Measurements from ENCODE around the gene RAPGEF4. TPM values are rescaled to one million over a fixed set of nuclear protein-coding genes. Genes with fewer than 3 reads are reported as not detected.

RAPGEF4 gene
- total RNA-seq, 4 donors from 2014 or later: 2.8 to 73.4 (median 6.9) TPM

GRCh38 chr2:172896661-172897081 lies 161.0 kb downstream of the RAPGEF4 start:
- H3K4me3 ChIP-seq: no peak overlapping the region
- H3K27me3 ChIP-seq: no peaks in the 10 kb centered on the region
- H3K4me1 ChIP-seq: no peaks in the 10 kb centered on the region
- no peaks in the 10 kb centered on the region for H3K36me3 ChIP-seq
- TF ChIP-seq POLR2A (IDR thresholded peaks at IDR 0.05): no peak
- TF ChIP-seq CTCF (IDR thresholded peaks at IDR 0.05): no peak
- no peak overlapping the region for H3K27ac ChIP-seq
- H3K9me3 ChIP-seq: no peaks in the 10 kb centered on the region
- DNase-seq: no peak

GRCh38 chr2:172900871-172901270 lies 165.2 kb downstream of the RAPGEF4 start:
- no peaks in the 10 kb centered on the region for H3K27me3 ChIP-seq
- TF ChIP-seq POLR2A (IDR thresholded peaks at IDR 0.05) (no peak), CTCF (IDR thresholded peaks at IDR 0.05) (no peak)
- H3K4me1 ChIP-seq: no peaks in the 10 kb centered on the region
- no peak overlapping the region for H3K27ac ChIP-seq
- no peaks in the 10 kb centered on the region for H3K9me3 ChIP-seq
- H3K4me3 ChIP-seq: no peak overlapping the region
- no peaks in the 10 kb centered on the region for H3K36me3 ChIP-seq
- no peak for DNase-seq

- TF ChIP-seq CTCF (IDR thresholded peaks at IDR 0.05) (no peak), POLR2A (IDR thresholded peaks at IDR 0.05) (no peak)
Measured at GRCh38 chr2:172901913-172902312, 166.3 kb downstream of the RAPGEF4 start.

GRCh38 chr2:172904236-172904635 lies 168.6 kb downstream of the RAPGEF4 start:
- Histone ChIP-seq H3K27ac (no peak overlapping the region), H3K27me3 (no peaks in the 10 kb centered on the region), H3K9me3 (no peaks in the 10 kb centered on the region), H3K36me3 (no peaks in the 10 kb centered on the region), H3K4me1 (no peaks in the 10 kb centered on the region), H3K4me3 (no peak overlapping the region)
- TF ChIP-seq POLR2A (IDR thresholded peaks at IDR 0.05) (no peak), CTCF (IDR thresholded peaks at IDR 0.05) (no peak)
- no peak for DNase-seq

More at GRCh38 chr2:172901913-172902312, 166.3 kb downstream of the RAPGEF4 start:
- DNase-seq: no peak
- Histone ChIP-seq H3K36me3 (no peaks in the 10 kb centered on the region), H3K4me1 (no peaks in the 10 kb centered on the region), H3K9me3 (no peaks in the 10 kb centered on the region), H3K4me3 (no peak overlapping the region), H3K27ac (no peak overlapping the region), H3K27me3 (no peaks in the 10 kb centered on the region)

GRCh38 chr2:172905937-172906811 lies 170.5 kb downstream of the RAPGEF4 start:
- no peaks in the 10 kb centered on the region for H3K36me3 ChIP-seq
- no peak for DNase-seq
- H3K9me3 ChIP-seq: no peaks in the 10 kb centered on the region
- no peak overlapping the region for H3K27ac ChIP-seq
- H3K4me1 ChIP-seq: no peaks in the 10 kb centered on the region
- TF ChIP-seq CTCF (IDR thresholded peaks at IDR 0.05) (no peak), POLR2A (IDR thresholded peaks at IDR 0.05) (no peak)
- H3K27me3 ChIP-seq: no peaks in the 10 kb centered on the region
- no peak overlapping the region for H3K4me3 ChIP-seq

Data from Peyer's patch (tissue), 4 donors.